GM12874 (cell line): ENCODE measurements around the gene C2orf78.

Source experiments
- CTCF ChIP-seq: IDR thresholded peaks from 2 replicates; pipeline ENCODE4 v1.5.1; 2011; ENCODE audit warnings: low read depth, mild to moderate bottlenecking, control low read depth, low read length, moderate library complexity; ENCODE audit not compliant: insufficient read depth

Gene C2orf78

GRCh38 chr2:73818296-73818695, 34.3 kb downstream of the C2orf78 start:
- no peak for TF ChIP-seq CTCF

GRCh38 chr2:73821227-73821626, 37.2 kb downstream of the C2orf78 start:
- no peak for TF ChIP-seq CTCF

- TF ChIP-seq CTCF = no peak
Observed at GRCh38 chr2:73821669-73822068, 37.7 kb downstream of the C2orf78 start.

GRCh38 chr2:73822276-73822675, 38.3 kb downstream of the C2orf78 start:
- no peak for TF ChIP-seq CTCF

- TF ChIP-seq CTCF = no peak
Observed at GRCh38 chr2:73822991-73823390, 39.0 kb downstream of the C2orf78 start.

- no peak for TF ChIP-seq CTCF
Observed at GRCh38 chr2:73823416-73823815, 39.4 kb downstream of the C2orf78 start.

DNA sequence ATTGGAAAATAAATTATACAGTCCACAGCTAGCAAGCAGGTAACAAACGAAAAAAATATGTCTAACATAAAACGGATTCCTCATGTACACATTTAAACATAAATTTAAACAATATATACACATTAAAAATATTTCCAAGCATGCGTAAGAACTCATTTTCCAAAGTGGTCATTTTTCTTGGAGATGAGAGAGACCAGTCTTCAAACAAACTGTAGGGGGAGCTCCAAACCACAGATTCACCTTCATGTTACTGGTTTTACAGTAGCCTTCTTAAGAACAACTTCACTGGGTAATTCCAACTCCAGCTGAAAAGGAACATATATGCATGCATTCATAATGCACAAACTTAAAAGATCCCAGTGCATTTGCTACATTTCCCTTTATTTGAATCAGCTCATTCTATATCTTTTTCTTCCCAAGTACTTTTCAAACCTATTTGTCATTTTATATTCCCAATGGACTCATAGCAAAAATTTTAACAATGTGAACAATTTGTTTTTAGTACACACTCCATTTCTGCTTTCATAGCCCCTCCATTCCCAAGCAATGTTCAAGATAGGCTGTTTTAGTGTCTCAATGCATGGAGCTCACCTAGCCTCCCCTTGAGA, 40.0 kb downstream of the C2orf78 start:
- peak; percentile 70 for TF ChIP-seq CTCF
